Measurements from ENCODE around the gene PRKG1. TPM values are rescaled to one million over a fixed set of nuclear protein-coding genes. Genes with fewer than 3 reads are reported as not detected.

Gene PRKG1
- total and polyA plus RNA-seq, 4 donors: 0.46 to 5.1 (median 1.5) TPM

DNA sequence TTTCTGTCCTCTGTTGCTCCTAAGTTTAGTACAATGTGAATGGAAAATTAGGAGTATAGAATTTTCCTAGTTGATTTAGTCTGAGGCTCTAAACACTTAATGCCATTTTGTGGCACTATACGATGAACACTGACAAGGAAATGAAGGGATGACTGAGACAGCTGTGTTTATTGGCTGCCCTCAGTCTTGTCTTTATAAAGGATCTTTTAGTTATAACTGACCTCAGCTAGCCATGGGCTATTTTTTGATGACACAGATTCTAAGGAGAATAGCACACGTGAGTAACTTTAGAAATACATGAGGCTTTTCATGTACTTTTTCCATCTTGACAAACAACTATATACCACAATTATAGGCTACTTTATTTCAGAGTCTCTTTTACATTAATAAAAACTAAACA, 113.7 kb downstream of the PRKG1 start:
- DNase-seq (ENCODE audit: low spot score): no peak
- Histone ChIP-seq H3K36me3 (ENCODE audit: control insufficient read depth in 4 of 4, insufficient read depth in 3 of 4, low read depth in 1 of 4, low read length in 3 of 4) (no peaks in the 10 kb centered on the region), H3K27me3 (ENCODE audit: control insufficient read depth in 4 of 4, insufficient read depth in 4 of 4, low read length in 3 of 4) (no peaks in the 10 kb centered on the region), H3K9ac (ENCODE audit: low read depth in 1 of 2, low read length in 2 of 2) (no peak overlapping the region), H3K27ac (ENCODE audit: low read depth in 1 of 2, low read length in 2 of 2) (no peak overlapping the region), H3K4me3 (ENCODE audit: low read depth in 1 of 3, low read length in 3 of 3) (no peak overlapping the region), H3K9me3 (ENCODE audit: control insufficient read depth in 4 of 4, low read length in 3 of 4) (no peaks in the 10 kb centered on the region), H3K4me1 (ENCODE audit: control insufficient read depth in 4 of 4, insufficient read depth in 4 of 4, low read length in 3 of 4) (no peaks in the 10 kb centered on the region)
- TF ChIP-seq FOXA2 (IDR thresholded peaks at IDR 0.05): no peak
- TF ChIP-seq, protein P1, sequence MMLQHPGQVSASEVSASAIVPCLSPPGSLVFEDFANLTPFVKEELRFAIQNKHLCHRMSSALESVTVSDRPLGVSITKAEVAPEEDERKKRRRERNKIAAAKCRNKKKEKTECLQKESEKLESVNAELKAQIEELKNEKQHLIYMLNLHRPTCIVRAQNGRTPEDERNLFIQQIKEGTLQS (IDR thresholded peaks at IDR 0.05): no peak
- no peak for TF ChIP-seq RAD21 (IDR thresholded peaks at IDR 0.05)
- WGBS: 69% methylated on average over 2 of the region's 2 CpGs

DNA sequence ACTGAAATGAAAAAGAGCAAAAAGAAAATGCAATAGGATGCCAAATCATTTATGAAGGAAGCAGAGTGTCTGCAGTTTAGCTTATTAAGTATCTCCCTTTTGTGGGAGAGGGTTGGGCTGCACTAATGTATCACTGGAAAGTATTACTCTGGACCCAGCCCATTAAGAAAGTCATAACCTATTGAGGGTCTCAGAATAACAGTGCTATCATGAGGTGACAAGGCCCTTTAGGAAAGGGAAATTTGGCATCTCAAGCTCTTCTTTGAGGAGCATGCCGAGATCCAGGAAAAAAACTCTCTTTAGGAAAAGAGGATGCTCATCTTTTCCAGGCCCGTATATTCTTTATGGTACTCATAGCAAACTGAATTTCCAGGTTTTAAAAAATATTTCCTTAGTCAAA, 114.6 kb downstream of the PRKG1 start:
- Histone ChIP-seq H3K4me3 (ENCODE audit: low read depth in 1 of 3, low read length in 3 of 3) (no peak overlapping the region), H3K9ac (ENCODE audit: low read depth in 1 of 2, low read length in 2 of 2) (no peak overlapping the region), H3K4me1 (ENCODE audit: control insufficient read depth in 4 of 4, insufficient read depth in 4 of 4, low read length in 3 of 4) (no peaks in the 10 kb centered on the region), H3K36me3 (ENCODE audit: control insufficient read depth in 4 of 4, insufficient read depth in 3 of 4, low read depth in 1 of 4, low read length in 3 of 4) (no peaks in the 10 kb centered on the region), H3K27ac (ENCODE audit: low read depth in 1 of 2, low read length in 2 of 2) (no peak overlapping the region), H3K9me3 (ENCODE audit: control insufficient read depth in 4 of 4, low read length in 3 of 4) (no peaks in the 10 kb centered on the region), H3K27me3 (ENCODE audit: control insufficient read depth in 4 of 4, insufficient read depth in 4 of 4, low read length in 3 of 4) (no peaks in the 10 kb centered on the region)
- no peak for TF ChIP-seq HNF4A (conservative IDR thresholded peaks at IDR 0.05)
- TF ChIP-seq, protein P2, sequence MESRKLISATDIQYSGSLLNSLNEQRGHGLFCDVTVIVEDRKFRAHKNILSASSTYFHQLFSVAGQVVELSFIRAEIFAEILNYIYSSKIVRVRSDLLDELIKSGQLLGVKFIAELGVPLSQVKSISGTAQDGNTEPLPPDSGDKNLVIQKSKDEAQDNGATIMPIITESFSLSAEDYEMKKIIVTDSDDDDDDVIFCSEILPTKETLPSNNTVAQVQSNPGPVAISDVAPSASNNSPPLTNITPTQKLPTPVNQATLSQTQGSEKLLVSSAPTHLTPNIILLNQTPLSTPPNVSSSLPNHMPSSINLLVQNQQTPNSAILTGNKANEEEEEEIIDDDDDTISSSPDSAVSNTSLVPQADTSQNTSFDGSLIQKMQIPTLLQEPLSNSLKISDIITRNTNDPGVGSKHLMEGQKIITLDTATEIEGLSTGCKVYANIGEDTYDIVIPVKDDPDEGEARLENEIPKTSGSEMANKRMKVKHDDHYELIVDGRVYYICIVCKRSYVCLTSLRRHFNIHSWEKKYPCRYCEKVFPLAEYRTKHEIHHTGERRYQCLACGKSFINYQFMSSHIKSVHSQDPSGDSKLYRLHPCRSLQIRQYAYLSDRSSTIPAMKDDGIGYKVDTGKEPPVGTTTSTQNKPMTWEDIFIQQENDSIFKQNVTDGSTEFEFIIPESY (IDR thresholded peaks at IDR 0.05): no peak
- TF ChIP-seq, protein P3, sequence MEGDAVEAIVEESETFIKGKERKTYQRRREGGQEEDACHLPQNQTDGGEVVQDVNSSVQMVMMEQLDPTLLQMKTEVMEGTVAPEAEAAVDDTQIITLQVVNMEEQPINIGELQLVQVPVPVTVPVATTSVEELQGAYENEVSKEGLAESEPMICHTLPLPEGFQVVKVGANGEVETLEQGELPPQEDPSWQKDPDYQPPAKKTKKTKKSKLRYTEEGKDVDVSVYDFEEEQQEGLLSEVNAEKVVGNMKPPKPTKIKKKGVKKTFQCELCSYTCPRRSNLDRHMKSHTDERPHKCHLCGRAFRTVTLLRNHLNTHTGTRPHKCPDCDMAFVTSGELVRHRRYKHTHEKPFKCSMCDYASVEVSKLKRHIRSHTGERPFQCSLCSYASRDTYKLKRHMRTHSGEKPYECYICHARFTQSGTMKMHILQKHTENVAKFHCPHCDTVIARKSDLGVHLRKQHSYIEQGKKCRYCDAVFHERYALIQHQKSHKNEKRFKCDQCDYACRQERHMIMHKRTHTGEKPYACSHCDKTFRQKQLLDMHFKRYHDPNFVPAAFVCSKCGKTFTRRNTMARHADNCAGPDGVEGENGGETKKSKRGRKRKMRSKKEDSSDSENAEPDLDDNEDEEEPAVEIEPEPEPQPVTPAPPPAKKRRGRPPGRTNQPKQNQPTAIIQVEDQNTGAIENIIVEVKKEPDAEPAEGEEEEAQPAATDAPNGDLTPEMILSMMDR (IDR thresholded peaks at IDR 0.05; ENCODE audit: low read depth, low read length, missing input control): no peak
- 71% methylated on average over 2 of the region's 2 CpGs for WGBS
- no peak for DNase-seq (ENCODE audit: low spot score)

DNA sequence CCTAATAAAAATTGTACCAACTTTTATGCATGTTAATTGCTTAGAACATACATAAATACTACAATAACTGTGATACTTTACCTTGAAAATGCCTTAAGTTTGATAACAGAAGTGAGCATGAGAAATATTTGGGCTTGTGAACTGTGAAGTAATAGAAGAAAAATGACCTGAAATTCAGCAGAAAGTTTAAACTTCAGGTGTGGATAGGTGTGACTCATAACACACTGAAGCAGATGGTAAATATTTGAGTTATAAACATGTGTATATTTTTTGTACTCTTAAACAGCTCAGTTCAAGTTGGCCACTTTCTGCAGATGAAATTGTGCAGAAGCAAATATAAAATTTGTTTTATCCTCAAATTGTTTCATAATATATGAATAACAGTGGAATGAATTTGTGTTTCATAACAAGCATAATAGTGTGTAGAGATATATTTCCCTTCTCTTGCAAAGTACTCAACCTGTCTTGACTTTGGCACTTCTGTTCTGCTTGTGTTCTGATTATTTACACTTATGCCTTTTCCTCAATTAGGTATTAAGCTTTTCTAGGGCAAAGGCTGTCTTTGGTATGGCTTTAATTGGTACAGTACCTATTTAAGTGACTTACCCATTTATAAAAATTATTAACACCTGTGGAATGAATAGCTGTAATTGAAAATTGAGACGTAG, 122.4 kb downstream of the PRKG1 start:
- Histone ChIP-seq H3K4me1 (ENCODE audit: control insufficient read depth in 4 of 4, insufficient read depth in 4 of 4, low read length in 3 of 4) (no peaks in the 10 kb centered on the region), H3K9me3 (ENCODE audit: control insufficient read depth in 4 of 4, low read length in 3 of 4) (no peaks in the 10 kb centered on the region), H3K36me3 (ENCODE audit: control insufficient read depth in 4 of 4, insufficient read depth in 3 of 4, low read depth in 1 of 4, low read length in 3 of 4) (no peaks in the 10 kb centered on the region), H3K4me3 (ENCODE audit: low read depth in 1 of 3, low read length in 3 of 3) (no peak overlapping the region), H3K27me3 (ENCODE audit: control insufficient read depth in 4 of 4, insufficient read depth in 4 of 4, low read length in 3 of 4) (peaks cover 0 to 5% (median 0%) of the 10 kb centered on the region in 4 donors), H3K27ac (ENCODE audit: low read depth in 1 of 2, low read length in 2 of 2) (no peak overlapping the region), H3K9ac (ENCODE audit: low read depth in 1 of 2, low read length in 2 of 2) (no peak overlapping the region)
- no peak for DNase-seq (ENCODE audit: low spot score)
- WGBS: 79% methylated on average over 1 of the region's 1 CpG
- TF ChIP-seq RXRA (IDR thresholded peaks at IDR 0.05): no peak
- no peak for TF ChIP-seq GABPA (IDR thresholded peaks at IDR 0.05 in 1 of 2, conservative IDR thresholded peaks at IDR 0.05 in 1 of 2)
- TF ChIP-seq, protein P2 (IDR thresholded peaks at IDR 0.05): no peak
- no peak for TF ChIP-seq FOXA2 (IDR thresholded peaks at IDR 0.05)
- no peak for TF ChIP-seq HNF4G (IDR thresholded peaks at IDR 0.05)
- TF ChIP-seq, protein P4, sequence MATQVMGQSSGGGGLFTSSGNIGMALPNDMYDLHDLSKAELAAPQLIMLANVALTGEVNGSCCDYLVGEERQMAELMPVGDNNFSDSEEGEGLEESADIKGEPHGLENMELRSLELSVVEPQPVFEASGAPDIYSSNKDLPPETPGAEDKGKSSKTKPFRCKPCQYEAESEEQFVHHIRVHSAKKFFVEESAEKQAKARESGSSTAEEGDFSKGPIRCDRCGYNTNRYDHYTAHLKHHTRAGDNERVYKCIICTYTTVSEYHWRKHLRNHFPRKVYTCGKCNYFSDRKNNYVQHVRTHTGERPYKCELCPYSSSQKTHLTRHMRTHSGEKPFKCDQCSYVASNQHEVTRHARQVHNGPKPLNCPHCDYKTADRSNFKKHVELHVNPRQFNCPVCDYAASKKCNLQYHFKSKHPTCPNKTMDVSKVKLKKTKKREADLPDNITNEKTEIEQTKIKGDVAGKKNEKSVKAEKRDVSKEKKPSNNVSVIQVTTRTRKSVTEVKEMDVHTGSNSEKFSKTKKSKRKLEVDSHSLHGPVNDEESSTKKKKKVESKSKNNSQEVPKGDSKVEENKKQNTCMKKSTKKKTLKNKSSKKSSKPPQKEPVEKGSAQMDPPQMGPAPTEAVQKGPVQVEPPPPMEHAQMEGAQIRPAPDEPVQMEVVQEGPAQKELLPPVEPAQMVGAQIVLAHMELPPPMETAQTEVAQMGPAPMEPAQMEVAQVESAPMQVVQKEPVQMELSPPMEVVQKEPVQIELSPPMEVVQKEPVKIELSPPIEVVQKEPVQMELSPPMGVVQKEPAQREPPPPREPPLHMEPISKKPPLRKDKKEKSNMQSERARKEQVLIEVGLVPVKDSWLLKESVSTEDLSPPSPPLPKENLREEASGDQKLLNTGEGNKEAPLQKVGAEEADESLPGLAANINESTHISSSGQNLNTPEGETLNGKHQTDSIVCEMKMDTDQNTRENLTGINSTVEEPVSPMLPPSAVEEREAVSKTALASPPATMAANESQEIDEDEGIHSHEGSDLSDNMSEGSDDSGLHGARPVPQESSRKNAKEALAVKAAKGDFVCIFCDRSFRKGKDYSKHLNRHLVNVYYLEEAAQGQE (IDR thresholded peaks at IDR 0.05): no peak
- TF ChIP-seq JUND (IDR thresholded peaks at IDR 0.05): no peak
- TF ChIP-seq, protein P5, sequence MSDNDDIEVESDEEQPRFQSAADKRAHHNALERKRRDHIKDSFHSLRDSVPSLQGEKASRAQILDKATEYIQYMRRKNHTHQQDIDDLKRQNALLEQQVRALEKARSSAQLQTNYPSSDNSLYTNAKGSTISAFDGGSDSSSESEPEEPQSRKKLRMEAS (IDR thresholded peaks at IDR 0.05): no peak
- TF ChIP-seq FOXA1 (IDR thresholded peaks at IDR 0.05): no peak
- TF ChIP-seq EGR1 (IDR thresholded peaks at IDR 0.05; ENCODE audit: low read depth in 2 of 2): no peak
- TF ChIP-seq NR2F2 (IDR thresholded peaks at IDR 0.05): no peak
- TF ChIP-seq SP1 (IDR thresholded peaks at IDR 0.05): no peak
- TF ChIP-seq TAF1 (conservative IDR thresholded peaks at IDR 0.05): no peak
- TF ChIP-seq YY1 (IDR thresholded peaks at IDR 0.05): no peak
